OCI-M1 (cell line): Measurements from ENCODE around the gene ADD1.
"Not testable (repeated sequence)": the region's sequence is repeated elsewhere in the genome, so short reads cannot be mapped to it uniquely, and the experiment has no call there.

Experiments used
- DNase-seq: peaks from one replicate; lab custom pipeline; 2025; lab: John Stamatoyannopoulos, UW

Gene ADD1

DNA sequence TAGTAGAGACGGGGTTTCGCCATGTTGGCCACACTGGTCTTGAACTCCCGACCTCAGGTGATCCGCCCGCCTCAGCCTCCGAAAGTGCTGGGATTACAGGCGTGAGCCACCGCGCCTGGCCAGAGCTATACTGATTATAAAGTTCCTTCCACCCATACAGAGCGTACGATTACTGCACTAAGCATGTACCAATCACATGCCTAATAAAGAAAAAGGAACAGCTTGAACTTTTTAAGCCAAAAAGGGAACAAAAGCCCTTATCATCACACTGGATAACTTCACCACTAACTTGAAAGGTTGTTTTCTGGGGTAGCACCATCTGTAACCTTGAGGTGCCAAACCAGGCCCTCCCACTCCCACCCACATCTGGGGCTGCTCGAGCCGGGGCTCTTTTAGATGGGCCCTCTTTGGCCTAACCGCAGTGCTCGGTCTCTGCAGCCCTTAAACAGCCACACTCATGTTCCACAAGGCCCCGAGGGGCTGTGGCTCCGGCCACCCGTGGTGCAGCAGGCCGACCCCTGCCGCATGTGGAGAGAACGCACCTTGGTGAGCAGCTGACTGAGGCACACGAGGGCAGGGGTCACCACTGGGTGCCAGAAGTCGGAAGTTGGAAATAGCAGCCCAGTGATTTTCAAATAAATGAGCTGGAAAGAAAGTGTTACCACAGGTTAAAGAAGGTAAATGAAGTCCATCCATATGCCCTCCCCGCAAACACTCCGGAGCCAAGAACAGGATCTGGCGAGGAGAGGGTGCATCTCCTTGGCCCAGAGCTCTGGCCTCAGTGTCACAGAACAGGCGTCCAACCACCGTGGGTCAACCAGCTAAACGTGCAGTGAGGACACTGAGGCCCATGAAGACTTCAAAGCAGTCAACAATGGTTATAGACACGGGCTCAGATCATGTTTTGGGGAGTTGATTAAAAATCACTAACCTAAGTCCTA lies 101.2 kb downstream of the ADD1 start:
- DNase-seq = no peak

DNA sequence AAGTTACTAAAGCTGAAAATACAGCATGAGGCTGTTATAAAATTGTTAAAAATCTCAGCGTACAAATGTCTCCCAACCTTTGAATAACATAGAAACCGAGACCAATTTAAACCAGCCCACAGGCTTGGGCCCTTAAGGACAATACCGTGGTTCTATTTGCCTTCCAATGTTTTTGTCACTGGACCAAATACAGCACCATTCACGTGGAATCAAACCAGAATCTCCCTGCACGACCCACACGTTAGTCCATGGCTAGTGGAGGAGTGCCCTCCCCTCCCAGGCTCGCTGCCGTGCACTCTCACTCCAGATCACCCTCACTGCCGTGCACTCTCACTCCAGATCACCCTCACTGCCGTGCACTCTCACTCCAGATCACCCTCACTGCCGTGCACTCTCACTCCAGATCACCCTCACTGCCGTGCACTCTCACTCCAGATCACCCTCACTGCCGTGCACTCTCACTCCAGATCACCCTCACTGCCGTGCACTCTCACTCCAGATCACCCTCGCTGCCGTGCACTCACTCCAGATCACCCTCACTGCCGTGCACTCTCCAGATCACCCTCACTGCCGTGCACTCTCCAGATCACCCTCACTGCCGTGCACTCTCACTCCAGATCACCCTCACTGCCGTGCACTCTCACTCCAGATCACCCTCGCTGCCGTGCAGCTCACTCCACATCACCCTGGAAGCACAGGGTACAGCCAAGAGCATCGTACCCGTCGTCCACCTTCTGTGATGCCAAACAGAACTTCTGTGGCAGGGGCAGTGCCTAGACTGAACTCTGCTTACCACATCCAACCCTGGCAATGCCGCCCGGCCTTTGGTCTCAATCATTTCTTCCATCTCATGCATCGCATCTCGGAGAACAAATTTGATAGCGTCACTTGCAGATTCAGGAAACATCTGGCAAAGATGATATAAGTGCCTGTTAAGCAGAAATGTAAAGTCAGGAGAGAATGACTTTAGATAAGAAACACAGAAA lies 102.3 kb downstream of the ADD1 start:
- DNase-seq = not testable (repeated sequence)

DNA sequence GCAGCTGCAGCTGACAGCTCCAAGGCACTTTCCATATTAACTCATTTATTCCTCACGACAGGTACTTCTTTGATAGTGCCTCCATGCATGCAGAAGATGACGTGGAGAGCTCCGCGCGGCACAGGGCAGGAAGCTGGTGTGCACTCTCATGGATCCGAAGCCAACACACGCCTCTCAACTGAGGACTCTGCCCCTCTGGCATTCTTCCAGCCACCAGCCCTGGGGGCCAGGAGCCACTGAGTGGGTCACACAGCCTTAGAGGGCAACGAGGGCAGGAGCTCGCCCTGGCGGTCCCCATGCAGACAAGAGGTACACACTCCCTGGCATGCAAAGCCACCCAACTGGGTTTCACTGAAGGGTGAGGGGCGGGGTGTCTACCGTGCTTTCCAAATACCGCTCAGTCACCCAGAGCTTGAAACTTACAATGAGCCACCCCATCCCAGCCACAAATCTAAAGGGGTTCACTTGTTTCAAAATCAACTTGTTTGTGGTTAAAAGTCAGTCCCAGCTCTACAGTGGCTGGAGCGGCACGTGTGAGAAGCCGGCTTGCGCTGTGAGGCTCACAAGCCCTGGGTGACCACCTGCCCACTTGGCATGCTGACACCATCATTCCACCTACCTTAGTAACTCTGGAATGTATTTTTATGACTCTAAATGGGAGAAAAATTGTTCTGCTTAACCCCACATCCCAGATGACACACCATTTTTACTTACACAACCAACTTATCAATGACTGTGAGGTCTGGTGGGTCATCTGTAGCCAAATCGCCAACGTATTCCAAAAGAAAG lies 103.4 kb downstream of the ADD1 start:
- no peak for DNase-seq

DNA sequence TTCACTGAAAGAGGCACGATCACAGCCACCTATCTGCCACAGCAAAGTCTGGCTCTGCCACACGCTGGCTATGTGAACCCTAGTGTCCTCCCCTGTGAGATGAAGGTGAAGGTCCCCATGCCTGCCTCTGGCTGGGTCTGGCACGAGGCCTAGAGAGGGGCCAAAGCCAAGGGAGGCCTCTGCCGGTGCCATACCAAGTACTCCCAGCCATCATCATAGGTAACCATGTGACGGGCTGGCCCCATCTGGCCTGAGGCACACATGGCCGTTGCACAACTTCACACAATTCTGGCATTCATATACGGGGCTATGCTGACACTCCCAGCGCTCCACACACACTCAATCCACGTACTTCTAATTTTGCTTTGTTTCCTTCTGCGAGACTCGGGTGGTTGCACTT lies 104.3 kb downstream of the ADD1 start:
- no peak for DNase-seq

DNA sequence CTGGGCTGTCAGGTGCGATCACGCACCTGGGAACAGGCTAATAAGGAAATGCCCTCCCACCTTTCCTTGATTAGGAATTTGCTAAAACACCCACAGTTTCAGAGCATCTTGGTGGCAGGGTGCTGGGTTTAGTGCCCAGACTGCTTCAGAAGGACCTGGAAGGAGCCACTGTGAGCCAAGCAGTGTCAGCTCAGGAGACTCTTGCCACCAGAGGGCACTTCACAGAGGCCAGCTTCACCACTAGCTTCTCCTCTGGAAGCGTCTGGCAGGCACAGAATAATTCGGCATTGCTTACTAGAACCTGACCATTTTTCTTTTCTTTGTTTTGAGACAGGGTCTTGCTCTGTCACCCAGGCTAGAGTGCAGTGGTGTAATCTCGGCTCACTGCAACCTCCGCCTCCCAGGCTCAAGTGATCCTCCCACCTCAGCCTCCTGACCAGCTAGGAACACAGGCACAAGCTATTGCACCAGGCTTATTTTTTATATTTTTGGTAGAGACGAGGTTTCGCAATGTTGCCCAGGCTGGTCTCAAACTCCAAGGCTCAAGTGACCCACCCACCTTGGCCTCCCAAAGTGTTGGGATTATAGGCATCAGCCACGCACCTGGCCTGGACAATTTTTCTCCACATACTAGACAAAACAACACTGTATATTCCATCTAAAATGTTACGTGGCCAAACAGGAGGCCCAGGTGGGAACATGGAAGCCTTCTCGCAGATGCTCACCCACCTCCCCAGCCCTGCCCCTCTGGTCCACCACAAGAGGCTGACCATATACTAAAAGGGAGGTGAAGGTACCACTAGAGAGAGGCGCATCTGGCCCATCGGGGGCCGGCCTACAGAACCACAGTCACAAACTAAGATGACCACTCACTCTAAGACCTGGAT lies 105.5 kb downstream of the ADD1 start:
- peak; percentile 19 for DNase-seq

DNA sequence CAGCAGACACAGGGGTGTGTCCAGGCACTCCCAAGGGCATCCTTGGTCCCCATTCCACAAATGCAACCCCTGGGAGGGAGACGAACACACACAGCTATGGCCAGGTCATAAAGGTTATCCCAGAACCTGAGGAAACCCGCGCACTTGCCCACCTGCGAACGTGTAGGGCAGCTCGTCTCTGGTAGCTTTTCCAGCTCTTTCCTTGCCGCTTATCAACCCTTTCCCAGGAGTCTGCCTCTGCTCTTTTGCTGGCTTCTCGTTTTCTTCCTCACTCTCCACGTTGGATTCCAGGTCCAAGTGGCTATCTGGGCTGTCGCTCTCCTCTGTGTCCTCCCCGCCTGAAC lies 106.1 kb downstream of the ADD1 start:
- no peak for DNase-seq

DNA sequence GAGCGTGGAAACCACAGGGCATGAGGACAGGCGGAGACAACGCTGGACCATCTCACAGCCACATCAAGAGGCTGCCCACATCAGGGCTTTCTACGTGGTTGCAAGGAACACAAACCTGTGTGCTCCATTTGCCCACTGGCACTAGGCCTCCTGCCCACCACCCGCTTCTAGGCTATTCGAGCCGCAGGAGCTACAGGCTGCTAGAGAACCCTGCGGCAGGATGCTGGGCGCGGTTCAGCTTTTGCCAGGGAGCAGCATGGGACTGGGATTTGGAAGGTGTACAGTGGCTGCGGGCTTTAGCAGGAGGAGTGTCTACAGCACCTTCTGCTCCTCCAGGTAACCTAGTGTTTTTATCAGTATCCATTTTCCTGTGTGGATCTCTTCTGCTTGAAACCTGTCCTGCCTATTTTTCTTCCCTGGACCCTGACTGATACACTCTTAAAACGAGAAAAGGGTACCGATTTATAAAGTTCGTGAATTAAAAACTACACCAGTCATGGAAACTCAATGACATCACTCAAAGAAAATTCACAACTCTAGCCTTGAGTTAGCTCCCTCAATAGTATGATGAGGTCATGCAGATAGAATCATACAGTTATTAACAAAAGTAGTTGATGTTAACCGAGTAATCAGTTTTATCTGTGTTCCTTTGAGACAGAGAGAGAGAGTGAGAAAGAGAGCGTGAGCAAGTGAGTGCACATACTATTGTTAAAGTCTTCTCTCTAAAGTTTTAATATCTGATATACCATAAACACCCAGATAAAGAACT lies 106.8 kb downstream of the ADD1 start:
- no peak for DNase-seq

DNA sequence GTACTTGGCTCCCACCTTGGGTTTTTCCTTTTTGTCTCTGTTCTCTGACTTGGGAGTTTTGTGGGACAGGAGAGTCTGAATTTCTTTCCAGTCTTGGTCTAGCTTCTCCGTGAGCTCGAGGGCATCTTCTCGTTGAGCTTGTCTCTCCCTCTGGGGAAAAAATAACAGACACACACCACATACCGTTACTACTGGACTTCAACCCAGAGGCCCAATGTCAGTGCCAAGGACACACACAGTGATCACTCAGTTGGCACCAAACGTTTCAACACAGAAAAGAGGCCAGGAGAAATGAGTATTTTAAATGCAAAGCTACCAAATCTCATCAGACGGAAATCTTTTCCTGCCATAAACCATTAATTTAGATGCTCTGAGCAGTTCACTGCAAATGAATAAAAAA lies 109.9 kb downstream of the ADD1 start:
- no peak for DNase-seq

DNA sequence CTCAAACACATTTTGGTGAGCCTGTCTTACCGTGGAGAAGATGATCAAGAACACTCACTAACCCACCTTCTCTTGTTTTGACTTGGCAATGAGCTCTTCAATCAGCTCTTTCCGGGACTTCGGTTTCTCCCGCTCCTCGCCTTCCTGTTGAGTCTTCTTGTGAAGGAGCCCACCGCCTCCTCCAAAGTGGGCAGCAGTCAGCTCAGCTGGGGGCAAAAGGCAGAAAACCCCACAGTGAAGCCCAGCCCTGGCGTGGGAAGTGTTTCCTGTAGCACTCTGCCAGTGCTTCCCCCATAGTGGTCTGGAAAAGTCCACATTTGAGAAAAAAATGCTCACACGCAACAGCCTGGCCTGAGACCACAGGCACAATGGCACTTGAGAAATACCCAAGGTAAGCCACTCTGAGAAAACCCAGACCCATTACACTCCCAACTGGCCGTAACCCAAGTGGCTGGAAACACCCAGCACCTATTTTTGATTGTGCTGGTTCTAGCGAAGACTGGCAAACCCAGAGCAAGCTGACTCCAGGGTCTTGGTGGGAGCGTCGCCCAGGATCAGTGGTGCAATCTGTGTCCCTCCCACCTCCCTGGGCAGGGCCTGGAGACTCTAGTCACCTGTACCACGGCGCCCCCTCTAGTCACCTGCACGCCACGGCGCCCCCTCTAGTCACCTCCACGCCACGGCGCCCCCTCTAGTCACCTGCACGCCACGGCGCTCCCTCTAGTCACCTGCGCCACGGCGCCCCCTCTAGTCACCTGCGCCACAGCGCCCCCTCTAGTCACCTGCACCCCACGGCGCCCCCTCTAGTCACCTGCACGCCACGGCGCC lies 110.9 kb downstream of the ADD1 start:
- no peak for DNase-seq

DNA sequence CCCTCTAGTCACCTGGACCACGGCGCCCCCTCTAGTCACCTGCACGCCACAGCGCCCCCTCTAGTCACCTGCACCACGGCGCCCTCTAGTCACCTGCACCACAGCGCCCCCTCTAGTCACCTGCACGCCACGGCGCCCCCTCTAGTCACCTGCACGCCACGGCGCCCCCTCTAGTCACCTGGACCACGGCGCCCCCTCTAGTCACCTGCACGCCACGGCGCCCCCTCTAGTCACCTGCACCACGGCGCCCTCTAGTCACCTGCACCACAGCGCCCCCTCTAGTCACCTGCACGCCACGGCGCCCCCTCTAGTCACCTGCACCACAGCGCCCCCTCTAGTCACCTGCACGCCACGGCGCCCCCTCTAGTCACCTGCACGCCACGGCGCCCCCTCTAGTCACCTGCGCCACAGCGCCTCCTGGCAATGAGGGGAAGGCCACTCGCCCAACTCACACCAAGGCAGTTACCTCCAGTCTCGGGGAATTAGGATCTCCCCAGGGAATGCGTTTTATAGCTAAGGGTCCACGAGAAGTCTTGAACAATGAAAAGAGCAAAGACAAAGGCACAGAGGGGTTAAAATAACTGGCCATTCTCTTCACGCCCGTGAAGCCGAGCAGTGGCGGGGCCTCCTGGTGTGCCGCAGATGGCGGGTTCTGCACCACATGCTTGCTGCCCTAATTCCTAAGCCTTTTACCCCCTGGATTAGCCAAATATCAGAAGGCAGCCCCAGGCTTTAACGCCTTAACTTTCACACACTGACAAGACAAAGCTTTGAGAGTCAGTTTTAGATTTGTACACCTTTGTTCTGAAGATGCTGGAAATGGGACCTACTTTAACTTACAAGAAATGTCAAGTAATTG lies 111.8 kb downstream of the ADD1 start:
- DNase-seq = not testable (repeated sequence)

DNA sequence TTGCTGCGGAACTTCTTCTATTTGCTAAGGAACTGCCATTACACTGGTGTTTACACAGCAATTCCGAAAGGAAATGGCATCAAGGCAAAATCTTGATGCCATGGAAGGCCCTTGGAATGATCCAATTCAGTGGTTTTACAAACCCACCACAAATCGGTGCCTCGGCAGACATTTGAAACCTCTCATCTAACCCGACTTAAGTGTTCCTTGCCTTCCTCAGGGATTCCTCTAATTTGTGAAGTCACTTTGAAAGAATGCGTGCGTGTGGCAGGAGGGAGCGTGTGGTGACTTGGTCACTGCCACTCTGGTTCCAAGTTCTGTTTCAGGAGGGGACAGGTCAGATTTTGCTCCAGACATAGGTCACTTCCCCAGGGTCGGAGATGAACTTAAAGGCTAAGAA lies 114.8 kb downstream of the ADD1 start:
- DNase-seq = no peak

DNA sequence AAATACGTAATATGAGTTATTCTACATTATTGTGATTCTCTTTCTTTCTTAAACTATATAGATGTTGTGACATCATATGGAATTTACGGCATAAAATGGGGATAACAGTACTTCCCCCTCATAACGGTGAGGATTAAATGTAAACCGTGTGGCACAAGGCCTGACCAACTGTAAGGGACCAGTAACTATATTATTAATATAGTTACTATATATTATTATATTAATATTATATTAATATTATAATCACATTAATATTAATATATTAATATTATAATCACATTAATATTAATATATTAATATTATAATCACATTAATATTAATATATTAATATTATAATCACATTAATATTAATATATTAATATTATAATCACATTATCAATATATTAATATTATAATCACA lies 116.8 kb downstream of the ADD1 start:
- DNase-seq = not testable (repeated sequence)

DNA sequence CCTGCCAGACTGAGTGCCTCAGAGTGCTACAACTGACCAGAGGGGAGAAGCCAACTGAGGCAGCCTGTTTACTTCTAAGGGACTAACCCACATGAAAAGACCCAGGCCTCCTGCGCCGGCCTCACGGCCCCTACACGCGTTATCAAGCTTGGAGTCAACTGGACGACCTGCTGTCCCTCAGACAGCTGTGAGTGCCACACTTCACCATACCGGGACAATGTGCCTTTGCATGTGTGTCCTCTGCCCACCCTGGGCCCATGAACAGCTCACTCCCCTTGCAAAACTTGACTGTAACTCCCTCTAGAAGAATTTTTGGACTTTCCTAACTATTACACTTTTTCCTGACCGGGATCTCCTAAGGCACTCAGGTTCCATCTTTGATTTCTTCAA lies 117.8 kb downstream of the ADD1 start:
- peak; percentile 56 for DNase-seq

DNA sequence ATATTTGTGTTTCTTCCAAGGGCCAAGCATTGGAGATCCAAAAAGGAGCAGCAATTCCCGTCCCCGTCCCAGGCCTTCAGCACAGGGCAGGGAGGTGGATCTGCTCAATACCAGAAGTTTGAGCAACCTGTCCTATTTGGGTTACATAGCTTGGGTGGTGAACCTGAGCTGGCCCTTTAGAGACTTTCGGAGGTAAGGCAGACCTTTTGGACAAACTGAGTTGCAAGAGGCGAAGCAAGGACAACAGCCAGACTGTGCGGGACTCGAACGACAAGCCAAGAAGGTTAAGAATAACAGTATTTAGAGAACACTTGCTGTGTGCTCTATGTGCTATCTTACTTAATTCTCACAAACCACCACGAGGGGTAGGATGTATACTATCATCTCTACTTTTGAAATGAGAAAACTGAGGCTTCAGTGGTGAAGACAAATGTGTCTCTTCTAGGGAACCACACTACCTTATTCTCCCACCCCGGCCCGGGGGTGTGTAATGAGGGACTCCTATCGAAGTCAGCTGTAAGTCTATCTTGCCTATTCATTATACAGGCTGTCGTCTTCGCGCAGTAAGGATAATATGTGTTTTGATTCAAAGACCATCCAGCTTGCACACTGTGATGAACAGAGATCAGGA lies 118.3 kb downstream of the ADD1 start:
- peak; percentile 77 for DNase-seq

DNA sequence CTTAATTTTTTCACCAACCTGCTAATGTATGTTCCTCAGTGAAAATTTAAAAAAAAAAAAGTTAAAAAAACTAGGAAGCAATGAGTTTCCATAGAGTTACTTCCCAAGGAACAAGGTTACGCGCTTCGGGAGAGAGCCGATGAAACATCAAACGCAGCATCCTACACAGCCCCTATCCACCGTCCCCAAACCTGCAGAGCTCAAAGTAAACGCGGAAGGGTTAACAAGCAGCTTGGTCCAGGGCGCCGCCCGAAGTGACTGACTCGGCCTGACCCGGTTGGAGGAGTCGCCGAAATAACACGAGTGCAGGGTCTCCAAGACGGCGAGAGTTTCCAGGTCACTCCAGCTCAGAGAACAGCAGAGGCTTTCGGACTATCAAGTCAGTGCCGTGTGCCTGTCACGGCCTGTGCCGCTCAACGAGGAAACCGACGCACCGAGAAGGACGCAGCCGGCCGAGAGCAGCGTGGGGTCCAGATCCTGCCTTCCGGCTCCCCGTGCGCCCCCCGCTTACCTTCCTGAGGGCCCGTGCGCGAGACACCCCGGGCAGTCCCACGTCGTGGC lies 119.0 kb downstream of the ADD1 start:
- DNase-seq = peak; percentile 71

DNA sequence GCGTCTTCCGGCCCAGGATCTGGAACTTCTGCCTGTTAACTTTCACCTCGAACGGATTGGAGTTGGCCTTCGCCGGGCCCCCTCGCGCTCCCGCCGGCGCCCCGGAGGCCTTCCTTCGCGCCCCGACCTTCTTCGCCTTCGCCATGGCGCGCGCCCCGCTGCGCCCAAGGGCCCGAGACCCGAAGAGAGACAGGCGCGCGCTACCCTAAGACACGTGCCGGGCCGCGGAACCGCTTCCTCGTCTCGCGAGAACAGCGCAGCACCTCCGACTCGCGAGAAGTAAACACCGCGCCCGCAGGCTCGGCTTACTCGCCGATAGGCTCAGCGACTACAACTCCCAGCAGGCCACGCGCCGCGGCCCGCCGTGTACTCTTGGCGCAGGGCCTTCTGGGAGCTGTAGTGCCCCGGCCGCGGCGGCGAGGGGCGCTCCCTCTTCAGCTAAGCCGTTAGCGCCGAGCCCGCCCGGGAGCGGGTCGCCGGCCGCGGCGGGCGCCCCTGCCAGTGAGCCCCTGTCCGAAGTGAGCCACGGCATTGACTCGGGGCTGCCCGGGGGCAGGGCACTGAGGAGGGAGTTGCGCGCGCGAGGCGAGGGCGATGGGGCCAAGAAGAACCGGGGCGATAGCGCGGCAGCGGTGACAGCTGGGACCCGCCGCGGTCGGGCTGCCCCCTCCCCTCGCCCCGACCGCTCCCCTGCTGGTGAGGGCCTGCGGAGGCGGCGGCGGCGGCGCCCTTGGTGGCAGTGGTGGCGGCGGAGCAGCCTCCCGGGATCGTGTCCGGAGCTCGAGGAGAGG lies 119.7 kb downstream of the ADD1 start, which contains the start of the genes GRK4 and NOP14:
GRK4 (plus strand) TSS at position 397 of the 791 bp plus-strand sequence. CDS start 500 bp downstream, outside the sequence.
NOP14 (minus strand) TSS at position 232 of the 791 bp plus-strand sequence; CDS start at position 145, 87 bp downstream.
- DNase-seq = peak; percentile 98
